GM12873 (cell line): Measurements from ENCODE around the gene PNCK.

Source experiments
- TF ChIP-seq, protein P1 (sequence below): IDR thresholded peaks from 2 replicates; pipeline ENCODE4 v1.5.1; 2012; ENCODE audit warnings: low read depth, mild to moderate bottlenecking, moderate library complexity, low read length, control low read depth; ENCODE audit not compliant: insufficient read depth; ENCODE audit errors: missing control alignments

PNCK gene

DNA sequence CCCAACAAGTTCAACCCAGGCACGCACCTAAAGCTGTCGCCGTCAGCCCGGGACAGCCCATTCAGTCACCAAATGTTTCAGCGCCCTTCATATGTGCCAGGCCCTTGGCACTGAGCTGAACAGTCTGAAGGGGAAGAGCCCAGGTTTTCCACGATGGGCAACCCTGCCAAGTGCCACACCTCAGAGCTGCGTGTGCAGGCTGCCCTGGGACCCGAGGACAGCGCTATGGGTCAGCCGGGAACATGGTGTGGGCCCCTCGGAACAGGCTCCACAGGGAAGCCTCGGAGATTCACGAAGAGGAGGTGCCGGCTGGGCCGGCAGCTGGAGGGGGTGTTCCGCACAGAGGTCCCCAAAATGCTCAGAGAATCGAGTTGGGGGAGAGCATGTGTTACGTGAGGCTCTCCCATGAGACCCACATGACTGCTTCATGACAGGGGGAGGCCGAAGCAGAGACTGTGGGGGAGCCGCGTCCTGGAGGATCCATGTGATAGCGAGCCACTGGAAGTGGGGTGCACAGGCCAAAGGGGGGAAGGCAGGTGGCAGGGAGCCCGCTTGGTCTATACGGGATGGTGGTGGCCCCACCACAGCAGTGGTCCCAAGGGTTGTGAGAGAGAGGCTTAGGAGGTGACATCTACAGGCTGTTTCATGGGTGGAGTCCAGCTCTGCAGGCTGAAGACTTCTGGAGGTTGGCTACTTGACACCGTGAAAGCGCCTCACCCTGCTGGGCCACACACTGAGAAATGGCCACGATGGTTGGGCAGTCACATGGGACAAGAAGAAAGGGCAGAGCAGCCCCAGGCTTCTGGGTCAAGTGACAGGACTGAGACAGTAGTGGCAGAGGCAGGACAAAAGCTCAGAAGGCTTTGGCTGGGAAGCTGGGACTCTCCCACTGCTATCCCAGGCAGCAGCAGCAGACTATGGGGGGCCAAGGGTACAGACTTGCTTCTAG is 36.4 kb upstream of the PNCK start:
- TF ChIP-seq, protein P1, sequence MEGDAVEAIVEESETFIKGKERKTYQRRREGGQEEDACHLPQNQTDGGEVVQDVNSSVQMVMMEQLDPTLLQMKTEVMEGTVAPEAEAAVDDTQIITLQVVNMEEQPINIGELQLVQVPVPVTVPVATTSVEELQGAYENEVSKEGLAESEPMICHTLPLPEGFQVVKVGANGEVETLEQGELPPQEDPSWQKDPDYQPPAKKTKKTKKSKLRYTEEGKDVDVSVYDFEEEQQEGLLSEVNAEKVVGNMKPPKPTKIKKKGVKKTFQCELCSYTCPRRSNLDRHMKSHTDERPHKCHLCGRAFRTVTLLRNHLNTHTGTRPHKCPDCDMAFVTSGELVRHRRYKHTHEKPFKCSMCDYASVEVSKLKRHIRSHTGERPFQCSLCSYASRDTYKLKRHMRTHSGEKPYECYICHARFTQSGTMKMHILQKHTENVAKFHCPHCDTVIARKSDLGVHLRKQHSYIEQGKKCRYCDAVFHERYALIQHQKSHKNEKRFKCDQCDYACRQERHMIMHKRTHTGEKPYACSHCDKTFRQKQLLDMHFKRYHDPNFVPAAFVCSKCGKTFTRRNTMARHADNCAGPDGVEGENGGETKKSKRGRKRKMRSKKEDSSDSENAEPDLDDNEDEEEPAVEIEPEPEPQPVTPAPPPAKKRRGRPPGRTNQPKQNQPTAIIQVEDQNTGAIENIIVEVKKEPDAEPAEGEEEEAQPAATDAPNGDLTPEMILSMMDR, result no peak

DNA sequence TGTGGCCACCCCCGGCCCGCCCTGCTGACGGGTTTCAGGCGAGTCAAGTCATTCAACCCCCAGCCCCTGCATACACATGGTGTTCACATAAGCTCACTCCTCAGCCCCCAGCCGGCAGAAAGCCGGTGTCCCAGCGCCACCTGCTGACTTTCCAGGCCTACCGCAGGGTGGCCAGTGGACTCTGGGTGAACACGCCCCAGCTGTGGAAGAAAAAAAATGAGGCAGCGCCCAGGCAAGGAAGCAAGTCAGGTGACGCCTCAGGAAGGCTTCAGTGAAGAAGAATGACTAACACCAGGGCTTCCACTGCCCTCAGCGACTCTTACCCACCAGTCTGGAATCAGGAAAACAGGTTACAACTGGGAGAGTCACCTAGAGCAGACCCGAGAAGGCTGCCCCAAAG is 34.8 kb upstream of the PNCK start:
- TF ChIP-seq, protein P1, result peak; percentile 58

DNA sequence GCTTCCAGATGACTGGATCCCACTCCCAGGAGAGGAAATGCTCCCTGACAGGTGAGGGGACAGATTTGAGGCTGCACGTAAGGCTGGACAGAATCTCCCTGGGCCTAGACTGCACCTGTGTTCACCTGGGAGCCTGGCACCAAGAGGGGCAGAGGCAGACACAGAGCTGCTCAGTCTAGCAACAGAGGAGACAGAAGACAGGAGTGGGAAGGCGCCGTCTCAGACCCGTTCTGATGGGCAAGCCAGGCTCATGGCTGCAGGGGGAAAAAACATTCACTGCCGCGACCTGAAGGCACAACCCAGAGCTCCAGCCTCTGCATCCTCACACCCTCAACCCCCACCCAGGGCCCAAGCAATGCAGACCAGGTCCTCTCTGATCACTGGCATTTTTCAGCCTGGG is 33.8 kb upstream of the PNCK start:
- TF ChIP-seq, protein P1, result no peak

DNA sequence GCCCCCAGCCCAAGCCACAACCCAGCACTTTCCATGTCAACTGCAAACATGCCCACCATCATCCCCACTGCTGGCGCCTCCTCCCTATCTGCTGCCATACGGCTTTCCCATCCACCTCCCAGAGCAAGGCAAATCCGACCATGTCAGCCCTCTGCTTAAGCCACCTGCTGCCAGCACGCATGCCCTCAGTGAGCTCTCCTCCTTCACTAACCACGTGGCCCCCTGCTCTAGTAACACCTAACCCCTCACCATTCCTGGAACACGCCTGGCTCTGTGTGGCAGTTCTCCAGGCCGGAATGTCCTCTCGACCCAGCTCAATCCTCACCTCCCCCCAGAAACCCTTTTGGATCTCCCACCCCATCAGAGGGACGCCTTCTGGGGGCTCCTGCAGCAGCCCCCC is 33.2 kb upstream of the PNCK start:
- TF ChIP-seq, protein P1, result no peak

DNA sequence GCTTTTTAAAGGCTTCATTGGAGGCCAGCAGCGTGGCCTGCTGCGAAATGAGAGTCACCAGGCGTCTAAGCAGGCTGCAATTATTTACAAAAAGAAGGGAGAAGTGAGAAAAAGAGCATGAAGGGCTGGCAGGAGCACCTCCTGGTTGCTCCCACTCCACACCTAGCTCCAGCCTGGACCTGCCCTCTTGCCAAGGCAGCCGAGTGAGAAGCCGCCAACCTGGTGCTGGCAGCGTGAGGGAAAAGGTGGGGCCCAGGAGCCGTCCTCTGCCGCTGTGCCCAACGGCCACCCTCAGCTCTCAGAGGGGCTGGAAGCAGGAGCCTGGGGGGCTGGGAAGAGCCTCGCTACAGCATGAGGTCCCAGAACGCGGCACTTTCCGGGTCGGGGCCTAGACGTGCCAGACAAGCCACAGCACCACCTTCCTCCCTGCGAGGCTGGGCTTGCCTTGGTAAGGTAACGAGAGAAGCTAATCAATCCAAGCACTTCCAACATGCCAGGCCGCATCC is 30.5 kb upstream of the PNCK start:
- TF ChIP-seq, protein P1, result no peak

DNA sequence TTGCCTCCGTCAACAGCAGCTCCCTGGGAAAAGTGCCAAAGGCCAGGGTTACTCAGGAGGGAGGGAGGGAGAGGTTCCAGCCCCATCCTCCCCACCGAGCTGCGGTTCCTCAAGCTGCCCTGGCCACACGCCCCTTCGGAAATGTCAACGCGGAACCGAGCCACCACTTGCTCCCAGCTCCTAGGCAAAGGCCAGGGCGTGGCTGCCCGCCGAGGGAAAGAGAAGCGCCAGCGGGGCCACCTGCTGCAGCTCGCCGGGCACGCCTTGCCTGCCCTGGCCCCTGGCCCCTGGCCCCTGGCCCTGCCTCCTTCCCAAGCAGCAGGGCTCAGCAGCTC is 29.4 kb upstream of the PNCK start:
- TF ChIP-seq, protein P1, result no peak

DNA sequence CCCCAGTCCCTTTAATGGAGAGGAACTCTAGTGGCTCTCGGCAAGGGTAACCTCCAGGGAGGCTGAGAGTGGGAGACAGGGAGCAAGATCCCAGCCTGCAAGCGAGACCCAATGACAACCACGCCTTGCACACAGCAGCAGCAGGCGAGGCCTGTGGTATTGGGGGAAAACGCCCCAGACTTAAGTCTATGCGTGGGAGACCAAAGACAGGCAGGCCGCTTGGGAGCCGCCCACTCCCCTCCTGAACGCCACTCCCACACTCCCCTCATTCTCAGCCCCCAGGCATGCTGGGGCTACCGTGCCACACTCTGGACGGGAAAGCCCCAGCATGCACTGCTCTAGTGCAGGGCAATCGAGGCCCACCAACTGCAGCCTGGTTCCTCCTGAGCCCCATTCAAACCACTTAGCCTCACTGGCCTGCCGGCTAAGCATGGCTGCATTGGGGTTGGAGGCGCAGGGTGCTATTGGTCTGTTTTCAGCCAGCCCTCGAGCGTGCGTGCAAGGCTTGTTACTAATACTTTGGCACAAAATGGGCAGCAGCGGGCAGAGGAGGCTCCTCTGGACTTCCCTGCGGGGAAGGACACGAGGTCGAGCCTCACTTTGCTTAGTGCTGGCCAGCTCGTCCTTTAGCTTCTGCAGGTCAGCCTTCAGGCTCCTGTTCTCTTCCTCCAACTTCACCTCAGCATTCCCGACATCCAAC is 28.9 kb upstream of the PNCK start:
- TF ChIP-seq, protein P1, result no peak
